ENCODE results near the gene SIGLEC12.

DNA sequence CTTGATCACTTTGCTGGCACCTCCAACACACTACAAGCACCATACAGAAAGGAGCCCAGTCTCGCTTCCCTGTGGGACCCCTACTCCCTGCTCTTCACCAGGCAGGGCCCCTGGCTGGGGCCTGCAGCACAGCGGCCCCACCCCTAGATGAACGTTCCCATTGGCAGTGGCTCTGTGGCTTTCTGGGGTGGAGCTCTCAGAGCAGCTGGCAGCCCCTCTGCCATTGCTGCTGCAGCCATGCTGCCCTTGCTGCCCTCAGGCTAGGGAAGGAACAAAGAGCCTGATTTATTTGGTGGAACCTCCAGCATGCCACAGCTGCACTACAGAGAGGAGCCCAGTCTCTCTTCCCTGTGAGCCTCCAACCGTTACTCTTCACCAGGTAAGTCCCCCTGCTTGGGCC is 24.1 kb upstream of the SIGLEC12 start:
- TF ChIP-seq, protein P1, sequence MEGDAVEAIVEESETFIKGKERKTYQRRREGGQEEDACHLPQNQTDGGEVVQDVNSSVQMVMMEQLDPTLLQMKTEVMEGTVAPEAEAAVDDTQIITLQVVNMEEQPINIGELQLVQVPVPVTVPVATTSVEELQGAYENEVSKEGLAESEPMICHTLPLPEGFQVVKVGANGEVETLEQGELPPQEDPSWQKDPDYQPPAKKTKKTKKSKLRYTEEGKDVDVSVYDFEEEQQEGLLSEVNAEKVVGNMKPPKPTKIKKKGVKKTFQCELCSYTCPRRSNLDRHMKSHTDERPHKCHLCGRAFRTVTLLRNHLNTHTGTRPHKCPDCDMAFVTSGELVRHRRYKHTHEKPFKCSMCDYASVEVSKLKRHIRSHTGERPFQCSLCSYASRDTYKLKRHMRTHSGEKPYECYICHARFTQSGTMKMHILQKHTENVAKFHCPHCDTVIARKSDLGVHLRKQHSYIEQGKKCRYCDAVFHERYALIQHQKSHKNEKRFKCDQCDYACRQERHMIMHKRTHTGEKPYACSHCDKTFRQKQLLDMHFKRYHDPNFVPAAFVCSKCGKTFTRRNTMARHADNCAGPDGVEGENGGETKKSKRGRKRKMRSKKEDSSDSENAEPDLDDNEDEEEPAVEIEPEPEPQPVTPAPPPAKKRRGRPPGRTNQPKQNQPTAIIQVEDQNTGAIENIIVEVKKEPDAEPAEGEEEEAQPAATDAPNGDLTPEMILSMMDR (IDR thresholded peaks at IDR 0.05; ENCODE audit: low read length): no peak
- TF ChIP-seq EZH2 (IDR thresholded peaks at IDR 0.05; ENCODE audit: borderline replicate concordance, low read length): no peak
